ENCODE measurements around the gene TCEA2. TPM values are rescaled to one million over a fixed set of nuclear protein-coding genes. Genes with fewer than 3 reads are reported as not detected.
A peak's percentile ranks its signal among the peaks of the same experiment; 100 is the strongest.

Gene TCEA2
- total and polyA plus RNA-seq, 2 donors (not counting 1 experiment from before 2014, with no cell fraction given): 58.1 to 63.9 TPM

DNA sequence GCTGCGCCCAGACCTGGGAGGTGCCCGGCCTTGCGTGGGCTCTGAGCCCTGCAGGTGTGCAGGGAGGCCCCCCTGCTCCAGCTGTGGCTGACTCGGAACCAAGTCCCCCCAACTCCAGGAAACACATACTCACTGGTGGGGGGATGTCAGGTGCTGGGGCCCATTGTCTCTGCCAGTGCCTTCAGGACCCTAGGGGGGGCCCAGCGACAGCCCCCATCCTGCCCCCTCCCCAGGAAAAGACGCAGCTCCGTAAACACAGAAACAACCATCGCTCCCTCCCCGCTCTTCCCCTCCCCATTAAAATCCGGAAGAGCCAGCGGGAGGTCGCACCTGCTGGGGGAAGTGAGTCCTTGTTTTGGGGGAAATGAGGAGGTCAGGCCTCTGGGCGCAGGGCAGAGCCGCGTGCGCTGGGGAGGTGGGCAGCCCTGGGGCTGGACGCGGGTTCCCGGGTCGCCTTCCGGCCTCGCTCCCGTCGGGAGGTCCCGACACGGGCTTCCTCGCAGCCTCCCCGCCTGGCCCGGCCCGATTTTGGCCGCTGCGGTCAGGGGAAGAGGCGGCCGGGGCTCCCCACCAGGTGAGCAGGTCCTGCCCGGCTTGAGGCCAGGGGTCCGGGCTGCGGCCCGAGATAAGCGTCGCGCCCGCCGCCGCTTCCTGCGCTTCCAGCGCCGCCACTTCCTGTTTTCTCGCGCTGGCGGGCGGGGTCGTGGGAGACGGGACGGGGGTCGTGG is 20.8 kb upstream of the TCEA2 start:
- no peaks in the 10 kb centered on the region for H3K9me3 Mint-ChIP-seq (ENCODE audit: insufficient read depth)
- no peaks in the 10 kb centered on the region for H3K36me3 ChIP-seq (replicated peaks in 1 of 2; ENCODE audit: control extremely low read depth in 1 of 2, control insufficient read depth in 1 of 2, extremely low read depth in 1 of 2, insufficient read depth in 2 of 2, low read length in 1 of 2)
- DNase-seq: peak; percentile 51

More for the DNA sequence above, 20.8 kb upstream of the TCEA2 start:
- Histone ChIP-seq H3K9ac (ENCODE audit: low read length) (peak overlapping the region; percentile 75), H2AFZ (ENCODE audit: insufficient read depth, low read depth, low read length, poor library complexity, severe bottlenecking) (peak overlapping the region; percentile 77), H3K4me2 (replicated peaks; ENCODE audit: low read depth, low read length, poor library complexity, severe bottlenecking) (peak overlapping the region; percentile 86), H3K27me3 (replicated peaks in 1 of 4; ENCODE audit: control extremely low read depth in 1 of 4, control insufficient read depth in 3 of 4, insufficient read depth in 4 of 4, low read length in 3 of 4) (peaks cover 0 to 31% (median 12%) of the 10 kb centered on the region in 4 experiments), H3K4me3 (ENCODE audit: control extremely low read depth in 1 of 5, extremely low read depth in 1 of 5, insufficient read depth in 1 of 5, low read depth in 2 of 5, low read length in 4 of 5) (peak overlapping the region in 4 of 5 experiments; percentile 52 to 64 (median 60)), H4K20me1 (ENCODE audit: control insufficient read depth, insufficient read depth, low read length, poor library complexity, severe bottlenecking) (peaks cover 3% of the 10 kb centered on the region), H3K9me3 (ENCODE audit: control extremely low read depth in 1 of 3, control insufficient read depth in 2 of 3, insufficient read depth in 1 of 3, low read length in 2 of 3) (peaks cover 0 to 3% (median 0%) of the 10 kb centered on the region in 3 donors), H3K4me1 (ENCODE audit: control insufficient read depth in 2 of 2, insufficient read depth in 2 of 2, low read length in 2 of 2) (peaks cover 31 to 32% of the 10 kb centered on the region in 2 donors), H3K27ac (ENCODE audit: low read length in 2 of 2) (peak overlapping the region in 1 of 2 donors; percentile 56), H3K79me2 (ENCODE audit: control insufficient read depth, insufficient read depth, low read length) (no peaks in the 10 kb centered on the region)
- H3K4me3 Mint-ChIP-seq: peak overlapping the region; percentile 77
- WGBS (ENCODE audit: insufficient coverage): under 1% methylated on average over 29 of the region's 55 CpGs
- CTCF ChIA-PET: interaction anchor here (0.7 to 6.4 kb wide), 7 partner anchors 12 to 78 kb away, joined by 3 to 108 read pairs (median 5); partner anchors contain the start of genes OPRL1 and RGS19
- peaks cover 36% of the 10 kb centered on the region for H3K27me3 Mint-ChIP-seq
- H3K27ac Mint-ChIP-seq: no peak overlapping the region
- ATAC-seq (ENCODE audit: low read depth): no peak
- POLR2A ChIA-PET: no interaction called here
- TF ChIP-seq, protein P1, sequence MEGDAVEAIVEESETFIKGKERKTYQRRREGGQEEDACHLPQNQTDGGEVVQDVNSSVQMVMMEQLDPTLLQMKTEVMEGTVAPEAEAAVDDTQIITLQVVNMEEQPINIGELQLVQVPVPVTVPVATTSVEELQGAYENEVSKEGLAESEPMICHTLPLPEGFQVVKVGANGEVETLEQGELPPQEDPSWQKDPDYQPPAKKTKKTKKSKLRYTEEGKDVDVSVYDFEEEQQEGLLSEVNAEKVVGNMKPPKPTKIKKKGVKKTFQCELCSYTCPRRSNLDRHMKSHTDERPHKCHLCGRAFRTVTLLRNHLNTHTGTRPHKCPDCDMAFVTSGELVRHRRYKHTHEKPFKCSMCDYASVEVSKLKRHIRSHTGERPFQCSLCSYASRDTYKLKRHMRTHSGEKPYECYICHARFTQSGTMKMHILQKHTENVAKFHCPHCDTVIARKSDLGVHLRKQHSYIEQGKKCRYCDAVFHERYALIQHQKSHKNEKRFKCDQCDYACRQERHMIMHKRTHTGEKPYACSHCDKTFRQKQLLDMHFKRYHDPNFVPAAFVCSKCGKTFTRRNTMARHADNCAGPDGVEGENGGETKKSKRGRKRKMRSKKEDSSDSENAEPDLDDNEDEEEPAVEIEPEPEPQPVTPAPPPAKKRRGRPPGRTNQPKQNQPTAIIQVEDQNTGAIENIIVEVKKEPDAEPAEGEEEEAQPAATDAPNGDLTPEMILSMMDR (IDR thresholded peaks at IDR 0.05): no peak
- TF ChIP-seq EZH2 (IDR thresholded peaks at IDR 0.05; ENCODE audit: borderline replicate concordance, insufficient read depth, low read depth, low read length, poor library complexity, severe bottlenecking): no peak
- intact Hi-C loops (cut with micrococcal nuclease): no loop called here
- peaks cover 23% of the 10 kb centered on the region for H3K4me1 Mint-ChIP-seq

Measured in B cell (primary cell).